Measurements from ENCODE around the gene NRP2.

- TF ChIP-seq CTCF (IDR thresholded peaks at IDR 0.05; ENCODE audit: poor library complexity) (no peak), EZH2phosphoT487 (IDR thresholded peaks at IDR 0.05; ENCODE audit: low read depth, severe bottlenecking, unreplicated experiment) (no peak)
These were observed 2.6 kb downstream of the NRP2 start for GRCh38 chr2:205684871-205685313.
